ENCODE data around the gene NXPE4. TPM values are rescaled to one million over a fixed set of nuclear protein-coding genes. Genes with fewer than 3 reads are reported as not detected.

Gene NXPE4
- total and polyA plus RNA-seq, 9 of the 15 experiments (the other 6 are each of a cell fraction or from before 2014, with no cell fraction given), result not detected

DNA sequence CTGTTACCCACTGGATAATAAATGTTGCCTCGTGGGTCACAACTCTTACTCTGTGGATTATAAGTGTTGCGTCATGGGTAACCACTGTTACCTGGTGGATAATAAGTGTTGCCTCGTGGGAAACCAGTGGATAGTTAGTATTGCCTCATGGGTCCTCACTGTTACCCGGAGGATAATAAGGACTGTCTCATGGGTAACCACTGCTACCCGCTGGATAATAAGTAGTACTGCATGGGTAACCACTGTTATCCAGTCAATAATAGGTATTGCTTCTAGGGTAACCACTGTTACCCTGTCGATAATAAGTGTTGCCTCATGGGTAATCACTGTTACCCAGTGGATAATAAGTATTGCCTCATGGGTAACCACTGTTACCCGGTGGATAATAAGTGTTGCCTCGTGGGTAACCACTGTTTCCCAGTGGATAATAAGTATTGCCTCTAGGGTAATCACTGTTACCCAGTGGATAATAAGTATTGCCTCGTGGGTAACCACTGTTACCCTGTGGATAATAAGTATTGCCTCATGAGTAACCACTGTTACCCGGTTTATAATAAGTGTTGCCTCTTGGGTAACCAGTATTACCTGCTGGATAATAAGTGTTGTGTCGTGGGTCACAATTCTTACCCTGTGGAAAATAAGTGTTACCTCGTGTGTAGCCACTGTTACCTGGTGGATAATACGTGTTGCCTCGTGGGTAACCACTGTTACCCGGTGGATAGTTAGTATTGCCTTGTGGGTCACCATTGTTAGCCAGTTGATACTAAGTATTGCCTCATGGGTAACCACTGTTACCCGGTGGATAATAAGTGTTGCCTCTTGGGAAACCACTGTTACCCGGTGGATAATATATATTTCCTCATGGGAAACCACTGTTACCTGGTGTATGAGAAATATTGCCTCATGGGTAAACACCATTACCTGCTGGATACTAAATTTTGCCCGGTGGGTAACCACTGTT is 15.7 kb upstream of the NXPE4 start:
- DNase-seq (ENCODE audit: extremely low read depth in 1 of 4, low spot score in 3 of 4), result no peak
- POLR2A ChIA-PET, result no interaction called here
- BruUV-seq (replicated peaks), result no TSS peak
- FAIRE-seq, result no peak
- CTCF ChIA-PET (ENCODE audit: low intra/inter-chr PET ratio), result no interaction called here
- in situ Hi-C loops (cut with MboI), result no loop called here
- Histone ChIP-seq H3K9ac (ENCODE audit: insufficient read depth in 1 of 2, low read depth in 2 of 2, low read length in 2 of 2) (no peak overlapping the region), H2AFZ (ENCODE audit: low read depth, low read length) (no peak overlapping the region), H4K20me1 (replicated peaks; ENCODE audit: control insufficient read depth, insufficient read depth, low read length) (no peaks in the 10 kb centered on the region), H3K36me3 (ENCODE audit: control insufficient read depth, insufficient read depth, low read length) (no peaks in the 10 kb centered on the region), H3K27ac (ENCODE audit: extremely low read depth, low read depth, low read length) (no peak overlapping the region), H3K9me1 (ENCODE audit: control insufficient read depth, insufficient read depth, low read length) (no peaks in the 10 kb centered on the region), H3K4me1 (replicated peaks in 1 of 2; ENCODE audit: control insufficient read depth in 2 of 2, insufficient read depth in 2 of 2, low read length in 2 of 2) (no peaks in the 10 kb centered on the region), H3K4me3 (no peak overlapping the region), H3K4me2 (ENCODE audit: insufficient read depth, low read length) (no peak overlapping the region), H3K79me2 (ENCODE audit: control insufficient read depth, insufficient read depth, low read length) (no peaks in the 10 kb centered on the region), H3K27me3 (ENCODE audit: control insufficient read depth in 2 of 2, insufficient read depth in 2 of 2, low read length in 2 of 2) (no peaks in the 10 kb centered on the region), H3K9me3 (replicated peaks; ENCODE audit: control insufficient read depth, insufficient read depth, low read depth, low read length) (peaks cover 11% of the 10 kb centered on the region)
- 2% methylated on average over 18 of the region's 18 CpGs for WGBS (ENCODE audit: insufficient coverage, low coverage, missing lambda C conversion rate)
- no peak for TF ChIP-seq GMEB1 (CRISPR knock-in tag; IDR thresholded peaks at IDR 0.05)
- no peak for TF ChIP-seq ZBTB1 (CRISPR knock-in tag; IDR thresholded peaks at IDR 0.05; ENCODE audit: borderline replicate concordance, low read depth)
- no peak for TF ChIP-seq CEBPG (CRISPR knock-in tag; IDR thresholded peaks at IDR 0.05)
- TF ChIP-seq CEBPG (tag; conservative IDR thresholded peaks at IDR 0.05 in 1 of 2, IDR thresholded peaks at IDR 0.05 in 1 of 2), result 0 out of 4 replicates have a peak, but pooled peaks of 1 of the 2 experiments have one; percentile 34
- TF ChIP-seq CHCHD3 (CRISPR knock-in tag; IDR thresholded peaks at IDR 0.05), result no peak
- intact Hi-C loops (cut with micrococcal nuclease), result no loop called here
- no peak for ATAC-seq

Measured in K562 (cell line).